HEK293T (cell line): Measurements from ENCODE around the gene MAPKAPK3.

Experiments
- BHLHE40 ChIP-seq: fragments of 450-650 bp; IDR thresholded peaks from 2 replicates; pipeline ENCODE4 v1.6.1; 2016; ENCODE audit warnings: mild to moderate bottlenecking, moderate library complexity, borderline replicate concordance
- ELF4 ChIP-seq: fragments of 450-650 bp; IDR thresholded peaks from 2 replicates; pipeline ENCODE4 v1.6.1; 2017; ENCODE audit warnings: antibody characterized with exemption
- FOXA1 ChIP-seq: fragments of 450-650 bp; IDR thresholded peaks from 2 replicates; pipeline ENCODE4 v1.6.1; 2016; ENCODE audit warnings: mild to moderate bottlenecking
- FOXK2 ChIP-seq: fragments of 450-650 bp; IDR thresholded peaks from 2 replicates; pipeline ENCODE4 v1.6.1; 2016; ENCODE audit warnings: mild to moderate bottlenecking
- FOXM1 ChIP-seq: fragments of 450-650 bp; IDR thresholded peaks from 2 replicates; pipeline ENCODE4 v1.6.1; 2017; ENCODE audit warnings: mild to moderate bottlenecking, borderline replicate concordance
- HDGF ChIP-seq: fragments of 450-650 bp; IDR thresholded peaks from 2 replicates; pipeline ENCODE4 v1.6.1; 2017; ENCODE audit warnings: antibody characterized with exemption, borderline replicate concordance
- L3MBTL2 ChIP-seq: fragments of 450-650 bp; conservative IDR thresholded peaks from 2 replicates; pipeline ENCODE4 v1.6.1; 2016; ENCODE audit warnings: mild to moderate bottlenecking
- LEF1 ChIP-seq: fragments of 450-650 bp; IDR thresholded peaks from 2 replicates; pipeline ENCODE4 v1.6.1; 2017; ENCODE audit warnings: mild to moderate bottlenecking, borderline replicate concordance
- NFRKB ChIP-seq: fragments of 450-650 bp; IDR thresholded peaks from 2 replicates; pipeline ENCODE4 v1.6.1; 2016; ENCODE audit warnings: mild to moderate bottlenecking, moderate library complexity
- SP1 ChIP-seq: fragments of 450-650 bp; IDR thresholded peaks from 2 replicates; pipeline ENCODE4 v1.6.1; 2017
- SUZ12 ChIP-seq: fragments of 450-650 bp; IDR thresholded peaks from 2 replicates; pipeline ENCODE4 v1.6.1; 2016; ENCODE audit warnings: mild to moderate bottlenecking
- TARDBP ChIP-seq: fragments of 450-650 bp; IDR thresholded peaks from 2 replicates; pipeline ENCODE4 v1.6.1; 2016
- ZNF384 ChIP-seq: fragments of 450-650 bp; IDR thresholded peaks from 2 replicates; pipeline ENCODE4 v1.6.1; 2016

DNA sequence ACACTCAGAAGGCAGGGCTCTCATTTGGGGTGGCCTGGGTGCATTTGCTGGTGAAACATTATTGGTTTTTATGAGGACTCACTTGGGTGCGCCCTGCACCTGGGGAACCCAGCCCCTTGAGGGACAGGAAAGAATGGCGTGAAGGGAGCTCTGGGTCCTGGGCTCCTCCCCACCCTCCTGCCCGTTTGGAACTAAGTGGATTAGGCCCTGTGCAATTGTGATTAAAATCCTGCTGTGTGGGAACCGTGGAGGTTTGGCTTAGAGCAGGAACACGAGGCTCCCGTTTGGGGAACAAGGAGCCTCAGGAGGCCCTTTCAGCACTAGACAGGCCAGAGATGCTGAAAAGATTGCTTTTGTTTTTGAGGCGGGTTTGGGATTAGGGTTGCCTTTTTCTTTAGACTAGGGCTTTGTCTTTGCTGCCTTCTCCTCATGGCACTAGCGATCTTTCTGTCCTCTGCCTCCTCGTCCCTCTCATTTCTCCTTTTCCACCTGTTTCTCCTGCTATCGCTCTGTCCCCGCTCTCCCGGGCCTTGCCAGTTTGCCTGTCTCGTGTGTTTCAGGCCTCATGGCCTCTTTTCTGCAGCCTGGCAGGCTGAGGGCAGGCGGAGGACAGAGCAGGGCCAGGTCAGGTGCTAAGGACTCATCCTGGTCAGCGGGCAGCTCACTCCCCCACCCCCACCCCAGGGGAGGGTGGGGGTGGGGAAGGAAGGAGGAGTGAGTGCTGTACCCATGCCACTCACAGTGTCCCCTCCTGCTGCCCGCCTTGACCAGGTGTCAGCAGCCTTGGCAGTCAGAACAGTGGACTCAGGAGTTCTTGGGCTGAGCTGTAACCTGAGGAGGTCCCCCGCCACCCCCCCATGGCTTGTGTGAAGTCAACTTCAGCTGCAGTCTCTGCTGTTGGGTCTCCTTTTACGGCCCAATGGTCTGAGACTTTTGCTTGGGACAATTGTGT is 8.6 kb downstream of the MAPKAPK3 start:
- TF ChIP-seq ELF4 (no peak), BHLHE40 (no peak), TARDBP (no peak), FOXA1 (no peak), L3MBTL2 (no peak), SUZ12 (no peak), SP1 (no peak), FOXM1 (no peak), LEF1 (no peak), FOXK2 (no peak), ZNF384 (no peak), NFRKB (no peak), HDGF (no peak)
